ENCODE results near the gene CENPQ. TPM values are rescaled to one million over a fixed set of nuclear protein-coding genes. Genes with fewer than 3 reads are reported as not detected.

The CENPQ gene
- total and polyA plus RNA-seq, 4 donors = 0.70 to 3.5 (median 1.4) TPM

DNA sequence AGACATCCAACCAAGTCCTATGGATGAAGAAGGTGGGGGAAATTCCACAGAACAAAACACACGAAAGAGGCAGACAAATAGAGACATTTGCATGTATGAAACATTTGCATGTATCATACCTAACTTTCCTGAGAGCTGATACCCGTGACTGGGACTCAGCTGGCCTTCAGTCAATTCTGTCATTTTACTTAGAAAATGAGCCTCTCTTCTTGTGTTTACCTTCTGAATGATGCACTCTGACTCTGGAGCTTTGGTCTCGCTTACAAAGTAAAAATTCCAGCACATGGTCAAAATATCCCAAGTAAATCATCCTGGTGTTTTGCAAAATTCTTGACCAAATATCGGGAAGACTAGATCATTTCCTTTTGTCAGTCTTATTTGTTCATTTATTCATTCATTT is 47.0 kb upstream of the CENPQ start:
- Histone ChIP-seq H3K9ac (ENCODE audit: low read depth in 1 of 2, low read length in 2 of 2) (no peak overlapping the region), H3K9me3 (ENCODE audit: control insufficient read depth in 4 of 4, low read length in 3 of 4) (no peaks in the 10 kb centered on the region), H3K4me1 (ENCODE audit: control insufficient read depth in 4 of 4, insufficient read depth in 4 of 4, low read length in 3 of 4) (no peaks in the 10 kb centered on the region), H3K27me3 (ENCODE audit: control insufficient read depth in 4 of 4, insufficient read depth in 4 of 4, low read length in 3 of 4) (no peaks in the 10 kb centered on the region), H3K27ac (ENCODE audit: low read depth in 1 of 2, low read length in 2 of 2) (no peak overlapping the region), H3K36me3 (ENCODE audit: control insufficient read depth in 4 of 4, insufficient read depth in 3 of 4, low read depth in 1 of 4, low read length in 3 of 4) (no peaks in the 10 kb centered on the region), H3K4me3 (ENCODE audit: low read depth in 1 of 3, low read length in 3 of 3) (no peak overlapping the region)
- DNase-seq (ENCODE audit: low spot score) = no peak
- TF ChIP-seq NR2F2 (IDR thresholded peaks at IDR 0.05) = no peak
- no peak for TF ChIP-seq TAF1 (conservative IDR thresholded peaks at IDR 0.05)
- no peak for TF ChIP-seq RXRA (IDR thresholded peaks at IDR 0.05)
- TF ChIP-seq JUND (IDR thresholded peaks at IDR 0.05) = no peak
- TF ChIP-seq, protein P1, sequence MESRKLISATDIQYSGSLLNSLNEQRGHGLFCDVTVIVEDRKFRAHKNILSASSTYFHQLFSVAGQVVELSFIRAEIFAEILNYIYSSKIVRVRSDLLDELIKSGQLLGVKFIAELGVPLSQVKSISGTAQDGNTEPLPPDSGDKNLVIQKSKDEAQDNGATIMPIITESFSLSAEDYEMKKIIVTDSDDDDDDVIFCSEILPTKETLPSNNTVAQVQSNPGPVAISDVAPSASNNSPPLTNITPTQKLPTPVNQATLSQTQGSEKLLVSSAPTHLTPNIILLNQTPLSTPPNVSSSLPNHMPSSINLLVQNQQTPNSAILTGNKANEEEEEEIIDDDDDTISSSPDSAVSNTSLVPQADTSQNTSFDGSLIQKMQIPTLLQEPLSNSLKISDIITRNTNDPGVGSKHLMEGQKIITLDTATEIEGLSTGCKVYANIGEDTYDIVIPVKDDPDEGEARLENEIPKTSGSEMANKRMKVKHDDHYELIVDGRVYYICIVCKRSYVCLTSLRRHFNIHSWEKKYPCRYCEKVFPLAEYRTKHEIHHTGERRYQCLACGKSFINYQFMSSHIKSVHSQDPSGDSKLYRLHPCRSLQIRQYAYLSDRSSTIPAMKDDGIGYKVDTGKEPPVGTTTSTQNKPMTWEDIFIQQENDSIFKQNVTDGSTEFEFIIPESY (IDR thresholded peaks at IDR 0.05) = no peak
- no peak for TF ChIP-seq HNF4A (conservative IDR thresholded peaks at IDR 0.05)
- TF ChIP-seq SP1 (IDR thresholded peaks at IDR 0.05) = no peak
- TF ChIP-seq YY1 (IDR thresholded peaks at IDR 0.05) = no peak
- TF ChIP-seq, protein P2, sequence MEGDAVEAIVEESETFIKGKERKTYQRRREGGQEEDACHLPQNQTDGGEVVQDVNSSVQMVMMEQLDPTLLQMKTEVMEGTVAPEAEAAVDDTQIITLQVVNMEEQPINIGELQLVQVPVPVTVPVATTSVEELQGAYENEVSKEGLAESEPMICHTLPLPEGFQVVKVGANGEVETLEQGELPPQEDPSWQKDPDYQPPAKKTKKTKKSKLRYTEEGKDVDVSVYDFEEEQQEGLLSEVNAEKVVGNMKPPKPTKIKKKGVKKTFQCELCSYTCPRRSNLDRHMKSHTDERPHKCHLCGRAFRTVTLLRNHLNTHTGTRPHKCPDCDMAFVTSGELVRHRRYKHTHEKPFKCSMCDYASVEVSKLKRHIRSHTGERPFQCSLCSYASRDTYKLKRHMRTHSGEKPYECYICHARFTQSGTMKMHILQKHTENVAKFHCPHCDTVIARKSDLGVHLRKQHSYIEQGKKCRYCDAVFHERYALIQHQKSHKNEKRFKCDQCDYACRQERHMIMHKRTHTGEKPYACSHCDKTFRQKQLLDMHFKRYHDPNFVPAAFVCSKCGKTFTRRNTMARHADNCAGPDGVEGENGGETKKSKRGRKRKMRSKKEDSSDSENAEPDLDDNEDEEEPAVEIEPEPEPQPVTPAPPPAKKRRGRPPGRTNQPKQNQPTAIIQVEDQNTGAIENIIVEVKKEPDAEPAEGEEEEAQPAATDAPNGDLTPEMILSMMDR (IDR thresholded peaks at IDR 0.05; ENCODE audit: low read depth, low read length, missing input control) = no peak
- no peak for TF ChIP-seq FOXA2 (IDR thresholded peaks at IDR 0.05)
- no peak for TF ChIP-seq MAX (IDR thresholded peaks at IDR 0.05)
- no peak for TF ChIP-seq GABPA (IDR thresholded peaks at IDR 0.05 in 1 of 2, conservative IDR thresholded peaks at IDR 0.05 in 1 of 2)
- no peak for TF ChIP-seq EGR1 (IDR thresholded peaks at IDR 0.05; ENCODE audit: low read depth in 2 of 2)
- no peak for TF ChIP-seq ATF3 (IDR thresholded peaks at IDR 0.05)
- TF ChIP-seq RAD21 (IDR thresholded peaks at IDR 0.05) = no peak
- TF ChIP-seq HNF4G (IDR thresholded peaks at IDR 0.05) = no peak
- TF ChIP-seq, protein P3, sequence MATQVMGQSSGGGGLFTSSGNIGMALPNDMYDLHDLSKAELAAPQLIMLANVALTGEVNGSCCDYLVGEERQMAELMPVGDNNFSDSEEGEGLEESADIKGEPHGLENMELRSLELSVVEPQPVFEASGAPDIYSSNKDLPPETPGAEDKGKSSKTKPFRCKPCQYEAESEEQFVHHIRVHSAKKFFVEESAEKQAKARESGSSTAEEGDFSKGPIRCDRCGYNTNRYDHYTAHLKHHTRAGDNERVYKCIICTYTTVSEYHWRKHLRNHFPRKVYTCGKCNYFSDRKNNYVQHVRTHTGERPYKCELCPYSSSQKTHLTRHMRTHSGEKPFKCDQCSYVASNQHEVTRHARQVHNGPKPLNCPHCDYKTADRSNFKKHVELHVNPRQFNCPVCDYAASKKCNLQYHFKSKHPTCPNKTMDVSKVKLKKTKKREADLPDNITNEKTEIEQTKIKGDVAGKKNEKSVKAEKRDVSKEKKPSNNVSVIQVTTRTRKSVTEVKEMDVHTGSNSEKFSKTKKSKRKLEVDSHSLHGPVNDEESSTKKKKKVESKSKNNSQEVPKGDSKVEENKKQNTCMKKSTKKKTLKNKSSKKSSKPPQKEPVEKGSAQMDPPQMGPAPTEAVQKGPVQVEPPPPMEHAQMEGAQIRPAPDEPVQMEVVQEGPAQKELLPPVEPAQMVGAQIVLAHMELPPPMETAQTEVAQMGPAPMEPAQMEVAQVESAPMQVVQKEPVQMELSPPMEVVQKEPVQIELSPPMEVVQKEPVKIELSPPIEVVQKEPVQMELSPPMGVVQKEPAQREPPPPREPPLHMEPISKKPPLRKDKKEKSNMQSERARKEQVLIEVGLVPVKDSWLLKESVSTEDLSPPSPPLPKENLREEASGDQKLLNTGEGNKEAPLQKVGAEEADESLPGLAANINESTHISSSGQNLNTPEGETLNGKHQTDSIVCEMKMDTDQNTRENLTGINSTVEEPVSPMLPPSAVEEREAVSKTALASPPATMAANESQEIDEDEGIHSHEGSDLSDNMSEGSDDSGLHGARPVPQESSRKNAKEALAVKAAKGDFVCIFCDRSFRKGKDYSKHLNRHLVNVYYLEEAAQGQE (IDR thresholded peaks at IDR 0.05) = no peak
- no peak for TF ChIP-seq FOXA1 (IDR thresholded peaks at IDR 0.05)
- 82% methylated on average over 4 of the region's 4 CpGs for WGBS

All from liver (tissue), 9 donors.